Ectodermal cell (in vitro differentiated cells): ENCODE results near the gene SF3A1.

Experiments used
- H3K27ac ChIP-seq: 2 replicates; pipeline ENCODE4 v1.7.0; 2013; ENCODE audit warnings: mild to moderate bottlenecking, low read depth, low read length; ENCODE audit not compliant: insufficient read depth, poor library complexity, severe bottlenecking
- H3K27me3 ChIP-seq: 2 replicates; pipeline ENCODE4 v1.7.0; 2013; ENCODE audit warnings: mild to moderate bottlenecking, low read length; ENCODE audit not compliant: insufficient read depth, control insufficient read depth, poor library complexity, severe bottlenecking
- H3K36me3 ChIP-seq: one replicate; pipeline ENCODE4 v1.7.0; 2013; ENCODE audit warnings: low read length; ENCODE audit not compliant: control insufficient read depth, insufficient read depth
- H3K4me1 ChIP-seq: one replicate; pipeline ENCODE4 v1.7.0; 2013; ENCODE audit warnings: low read length; ENCODE audit not compliant: control insufficient read depth, insufficient read depth
- H3K4me3 ChIP-seq: 2 replicates; pipeline ENCODE4 v1.7.0; 2013; ENCODE audit warnings: low read depth, low read length, control low read depth; ENCODE audit not compliant: insufficient read depth
- H3K9me3 ChIP-seq: 2 replicates; pipeline ENCODE4 v1.7.0; 2013; ENCODE audit warnings: mild to moderate bottlenecking, low read length, moderate library complexity; ENCODE audit not compliant: control insufficient read depth
- WGBS, 2 experiments: methylation state at CpG; one replicate each; pipeline ENCODE4 v1.1.7; 2013; ENCODE audit warnings: missing lambda C conversion rate in 2 of 2; 5-methylcytosine and 5-hydroxymethylcytosine counted together

Gene SF3A1

GRCh38 chr22:30282616-30283046 is 74.1 kb downstream of the SF3A1 start:
- Histone ChIP-seq H3K27me3 (no peaks in the 10 kb centered on the region), H3K9me3 (no peaks in the 10 kb centered on the region), H3K36me3 (no peaks in the 10 kb centered on the region), H3K27ac (no peak overlapping the region), H3K4me1 (no peaks in the 10 kb centered on the region), H3K4me3 (no peak overlapping the region)
- WGBS, 2 experiments = 89 to 93% methylated on average over 7 of the region's 7 CpGs
